Activated naive CD4-positive, alpha-beta T cell treated with Interleukin-2 at 50 U/mL for 16 hours (primary cell): Measurements from ENCODE around the gene ROBO1.
"Not testable (repeated sequence)": the region's sequence is repeated elsewhere in the genome, so short reads cannot be mapped to it uniquely, and the experiment has no call there.

Experiments used
- DNase-seq: peaks from one replicate; pipeline ENCODE4 v3.0.0-alpha.2; 2020

ROBO1 gene

GRCh38 chr3:79767905-79768267 lies at the start of gene ROBO1:
ROBO1 (minus strand) TSS chr3:79767998.
- DNase-seq, result no peak

GRCh38 chr3:79817224-79817623 lies 49.4 kb upstream of the ROBO1 start:
- DNase-seq, result no peak

- DNase-seq, result no peak
Observed at GRCh38 chr3:79815478-79815877, 47.7 kb upstream of the ROBO1 start.

- no peak for DNase-seq
Observed at GRCh38 chr3:79810581-79810980, 42.8 kb upstream of the ROBO1 start.

GRCh38 chr3:79810092-79810491 lies 42.3 kb upstream of the ROBO1 start:
- DNase-seq, result no peak

- DNase-seq, result no peak
Observed at GRCh38 chr3:79809106-79809505, 41.3 kb upstream of the ROBO1 start.

- DNase-seq, result no peak
Observed at GRCh38 chr3:79808515-79808914, 40.7 kb upstream of the ROBO1 start.

GRCh38 chr3:79790177-79790576 lies 22.4 kb upstream of the ROBO1 start:
- not testable (repeated sequence) for DNase-seq

- DNase-seq, result no peak
Observed at GRCh38 chr3:79773291-79773690, 5.5 kb upstream of the ROBO1 start.

GRCh38 chr3:79769229-79769628 lies 1.4 kb upstream of the ROBO1 start:
- no peak for DNase-seq

GRCh38 chr3:79767194-79767904 lies 449 bp downstream of the ROBO1 start:
- DNase-seq, result no peak

- no peak for DNase-seq
Observed at GRCh38 chr3:79766496-79767193, 1.2 kb downstream of the ROBO1 start.

GRCh38 chr3:79765911-79766310 lies 1.9 kb downstream of the ROBO1 start:
- DNase-seq, result no peak

- no peak for DNase-seq
Observed at GRCh38 chr3:79761441-79761840, 6.4 kb downstream of the ROBO1 start.

GRCh38 chr3:79751703-79752102 lies 16.1 kb downstream of the ROBO1 start:
- DNase-seq, result no peak

GRCh38 chr3:79737530-79737929 lies 30.3 kb downstream of the ROBO1 start:
- DNase-seq, result no peak

GRCh38 chr3:79729096-79729495 lies 38.7 kb downstream of the ROBO1 start:
- no peak for DNase-seq

- DNase-seq, result no peak
Observed at GRCh38 chr3:79726786-79727185, 41.0 kb downstream of the ROBO1 start.

GRCh38 chr3:79724206-79724605 lies 43.6 kb downstream of the ROBO1 start:
- no peak for DNase-seq

GRCh38 chr3:79690072-79690471 lies 77.7 kb downstream of the ROBO1 start:
- DNase-seq, result no peak

GRCh38 chr3:79685108-79685507 lies 82.7 kb downstream of the ROBO1 start:
- DNase-seq, result no peak

GRCh38 chr3:79684041-79684440 lies 83.8 kb downstream of the ROBO1 start:
- no peak for DNase-seq

GRCh38 chr3:79672731-79673130 lies 95.1 kb downstream of the ROBO1 start:
- no peak for DNase-seq

GRCh38 chr3:79672075-79672474 lies 95.7 kb downstream of the ROBO1 start:
- no peak for DNase-seq

GRCh38 chr3:79670178-79670577 lies 97.6 kb downstream of the ROBO1 start:
- DNase-seq, result no peak
